Measurements from ENCODE around the gene HOTAIR. TPM values are rescaled to one million over a fixed set of nuclear protein-coding genes. Genes with fewer than 3 reads are reported as not detected.

HOTAIR gene
- total RNA-seq, 4 donors from 2014 or later: 4.9 to 14.9 (median 9.7) TPM

DNA sequence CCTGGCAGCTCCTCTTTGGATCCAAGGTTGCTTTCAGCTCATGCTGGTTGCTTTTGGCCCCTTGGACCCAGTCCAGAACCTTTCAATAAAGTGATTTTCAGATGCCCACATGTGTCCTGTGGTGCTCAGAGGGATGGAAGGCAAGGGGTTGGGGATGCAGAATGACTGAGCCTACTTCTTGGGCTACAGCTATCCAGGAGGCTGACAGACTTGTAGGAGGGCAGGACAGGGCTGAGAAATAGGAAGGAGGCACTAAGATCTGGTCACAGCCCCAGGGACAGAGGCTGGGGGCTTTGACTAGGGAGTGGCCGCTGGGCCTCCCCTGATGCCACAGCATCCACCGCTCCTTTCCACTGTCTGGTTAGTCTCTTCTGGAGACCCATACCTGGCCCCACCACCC is 3.1 kb downstream of the HOTAIR start:
- TF ChIP-seq, protein P1, sequence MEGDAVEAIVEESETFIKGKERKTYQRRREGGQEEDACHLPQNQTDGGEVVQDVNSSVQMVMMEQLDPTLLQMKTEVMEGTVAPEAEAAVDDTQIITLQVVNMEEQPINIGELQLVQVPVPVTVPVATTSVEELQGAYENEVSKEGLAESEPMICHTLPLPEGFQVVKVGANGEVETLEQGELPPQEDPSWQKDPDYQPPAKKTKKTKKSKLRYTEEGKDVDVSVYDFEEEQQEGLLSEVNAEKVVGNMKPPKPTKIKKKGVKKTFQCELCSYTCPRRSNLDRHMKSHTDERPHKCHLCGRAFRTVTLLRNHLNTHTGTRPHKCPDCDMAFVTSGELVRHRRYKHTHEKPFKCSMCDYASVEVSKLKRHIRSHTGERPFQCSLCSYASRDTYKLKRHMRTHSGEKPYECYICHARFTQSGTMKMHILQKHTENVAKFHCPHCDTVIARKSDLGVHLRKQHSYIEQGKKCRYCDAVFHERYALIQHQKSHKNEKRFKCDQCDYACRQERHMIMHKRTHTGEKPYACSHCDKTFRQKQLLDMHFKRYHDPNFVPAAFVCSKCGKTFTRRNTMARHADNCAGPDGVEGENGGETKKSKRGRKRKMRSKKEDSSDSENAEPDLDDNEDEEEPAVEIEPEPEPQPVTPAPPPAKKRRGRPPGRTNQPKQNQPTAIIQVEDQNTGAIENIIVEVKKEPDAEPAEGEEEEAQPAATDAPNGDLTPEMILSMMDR (IDR thresholded peaks at IDR 0.05): no peak
- no peak for TF ChIP-seq POLR2A (IDR thresholded peaks at IDR 0.05)
- WGBS, 2 donors: 80% methylated on average over 2 of the region's 2 CpGs
- no peak overlapping the region for H3K4me3 ChIP-seq (ENCODE audit: low read depth, poor library complexity, severe bottlenecking)

DNA sequence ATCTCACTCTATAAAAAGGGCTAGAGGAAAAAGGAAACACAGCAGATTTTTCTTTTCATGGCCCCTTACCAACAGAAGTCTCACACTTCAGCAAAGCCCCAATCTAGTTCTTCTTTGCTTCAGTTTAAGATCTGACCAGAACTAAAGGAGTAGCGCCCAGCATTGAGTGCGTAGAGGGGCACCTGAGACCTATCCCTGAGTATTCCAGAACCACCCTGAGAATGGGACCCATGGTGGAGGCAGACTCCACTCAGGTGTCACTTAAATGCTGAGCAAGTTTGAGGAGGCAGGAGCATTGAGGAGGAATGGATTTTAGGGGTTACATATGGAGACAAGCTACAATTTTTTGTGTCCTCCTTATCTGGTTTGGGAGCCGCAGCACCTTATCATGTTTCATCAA is 3.6 kb downstream of the HOTAIR start:
- intact Hi-C loops (cut with DNase I; ENCODE audit: low total_unique reads): no loop called here
- no peak overlapping the region for H3K4me3 ChIP-seq (ENCODE audit: low read depth, poor library complexity, severe bottlenecking)
- no peak for DNase-seq (ENCODE audit: low spot score in 2 of 2)
- WGBS, 2 donors: 87 to 91% methylated on average over 3 of the region's 3 CpGs
- TF ChIP-seq POLR2A (IDR thresholded peaks at IDR 0.05): no peak
- TF ChIP-seq, protein P1 (IDR thresholded peaks at IDR 0.05): no peak

More for the DNA sequence above, 3.1 kb downstream of the HOTAIR start:
- intact Hi-C loops (cut with DNase I; ENCODE audit: low total_unique reads): no loop called here
- DNase-seq (ENCODE audit: low spot score in 2 of 2): no peak

DNA sequence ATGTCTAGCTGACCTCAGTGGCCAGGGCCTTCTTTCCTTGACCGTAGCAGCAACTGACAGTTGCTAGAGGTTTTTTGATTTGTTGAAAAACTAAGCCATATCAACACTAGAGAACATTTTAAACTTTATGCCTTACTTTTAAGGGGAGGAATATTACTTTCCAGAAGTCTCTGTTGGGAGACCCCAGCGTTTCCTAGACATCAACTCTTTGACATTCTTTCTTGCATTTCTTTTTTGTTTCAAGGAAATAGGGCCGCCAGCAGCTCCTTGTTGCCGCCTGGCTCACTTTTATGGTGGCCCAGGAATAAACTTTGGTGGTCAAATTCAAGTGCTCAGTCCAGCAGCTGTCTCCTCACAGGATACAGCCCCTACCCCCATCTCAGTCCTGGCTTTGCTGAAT is 4.3 kb downstream of the HOTAIR start:
- intact Hi-C loops (cut with DNase I; ENCODE audit: low total_unique reads): no loop called here
- H3K4me3 ChIP-seq (ENCODE audit: low read depth, poor library complexity, severe bottlenecking): no peak overlapping the region
- TF ChIP-seq, protein P1 (IDR thresholded peaks at IDR 0.05): no peak
- no peak for TF ChIP-seq POLR2A (IDR thresholded peaks at IDR 0.05)
- 73 to 82% methylated on average over 4 of the region's 4 CpGs for WGBS, 2 donors
- no peak for DNase-seq (ENCODE audit: low spot score in 2 of 2)

DNA sequence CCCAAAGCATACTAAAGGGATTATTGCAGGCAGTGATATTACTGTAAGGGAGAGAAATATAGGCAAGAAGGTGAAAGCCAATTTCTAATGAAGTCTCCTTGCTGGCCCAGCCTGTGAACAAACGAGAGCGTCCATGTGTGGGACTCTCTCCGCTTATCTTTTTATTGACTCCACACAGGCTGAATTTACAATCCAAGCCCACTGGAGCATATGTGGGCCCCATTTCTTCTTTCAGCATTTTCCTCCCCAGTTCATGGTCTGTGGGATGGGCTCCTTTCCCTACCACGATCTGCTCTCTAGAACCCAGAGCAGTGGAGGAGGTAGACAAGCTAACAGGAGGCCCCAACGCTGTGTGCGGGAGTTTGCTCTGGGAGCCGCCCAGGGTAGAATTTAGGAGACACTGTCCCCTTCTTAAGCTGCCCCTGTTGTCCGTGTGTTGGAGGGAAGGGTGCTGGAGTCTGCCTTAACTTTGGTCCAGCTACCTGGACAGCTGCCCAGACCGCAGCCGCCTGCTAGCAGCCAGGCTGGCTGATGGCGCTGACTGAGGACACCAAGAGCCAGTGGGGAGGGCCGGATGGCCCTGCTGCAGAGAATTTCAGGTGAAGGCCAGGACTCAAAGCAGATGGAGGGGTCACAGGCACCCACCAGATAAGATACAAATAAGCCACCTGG is 5.0 kb downstream of the HOTAIR start:
- intact Hi-C loops (cut with DNase I; ENCODE audit: low total_unique reads): no loop called here

DNA sequence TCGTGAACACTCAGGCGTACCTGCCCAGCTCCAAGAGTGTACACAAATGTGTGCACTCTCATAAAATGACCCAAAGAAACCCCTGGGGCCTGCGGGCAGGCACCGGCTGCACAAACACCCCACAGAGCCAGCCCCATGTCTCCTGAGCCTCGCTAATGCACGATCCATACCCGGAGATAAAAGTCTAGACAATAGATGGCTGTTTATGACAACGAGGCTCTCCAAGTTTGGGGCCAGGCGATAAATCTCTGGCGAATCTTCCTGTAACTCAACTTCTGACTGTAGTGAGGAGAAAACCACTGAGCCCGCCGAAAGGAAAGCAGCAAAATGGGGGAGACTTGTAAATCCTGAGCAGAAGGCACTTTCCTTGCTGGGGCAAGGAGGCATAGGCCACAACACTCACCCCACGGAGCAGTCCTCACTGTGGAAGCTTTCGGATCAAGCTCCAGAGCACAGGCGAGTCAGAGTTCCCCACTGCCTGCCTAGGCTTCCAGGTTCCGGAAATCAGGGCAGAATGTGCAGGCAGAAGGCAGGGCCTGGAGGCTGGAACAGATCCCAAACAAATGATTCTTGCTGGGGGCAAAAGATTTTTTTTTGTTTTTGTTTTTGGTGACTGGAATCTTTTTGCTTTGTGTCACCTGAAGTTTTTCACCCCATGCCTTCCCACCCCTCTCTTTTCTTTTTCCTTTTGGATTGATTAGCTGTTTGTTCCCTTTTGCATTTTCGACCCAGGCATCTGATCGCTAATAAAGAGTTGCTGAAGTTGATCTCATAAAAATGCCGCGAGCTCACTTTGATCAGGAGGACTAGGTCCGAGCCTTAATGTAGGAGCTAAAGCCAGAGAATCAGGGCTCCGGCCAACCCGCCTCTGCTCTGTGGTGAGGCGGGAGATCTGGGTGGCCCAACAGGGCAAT is 6.3 kb downstream of the HOTAIR start:
- intact Hi-C loops (cut with DNase I; ENCODE audit: low total_unique reads): no loop called here
- H3K4me3 ChIP-seq (ENCODE audit: low read depth, poor library complexity, severe bottlenecking): no peak overlapping the region
- no peak for DNase-seq (ENCODE audit: low spot score in 2 of 2)
- WGBS, 2 donors: 29 to 46% methylated on average over 24 of the region's 24 CpGs
- TF ChIP-seq, protein P1 (IDR thresholded peaks at IDR 0.05): no peak

More for the DNA sequence above, 5.0 kb downstream of the HOTAIR start:
- no peak for DNase-seq (ENCODE audit: low spot score in 2 of 2)
- 72 to 78% methylated on average over 12 of the region's 12 CpGs for WGBS, 2 donors
- no peak overlapping the region for H3K4me3 ChIP-seq (ENCODE audit: low read depth, poor library complexity, severe bottlenecking)
- TF ChIP-seq POLR2A (IDR thresholded peaks at IDR 0.05): no peak
- TF ChIP-seq, protein P1 (IDR thresholded peaks at IDR 0.05): no peak
